Heart left ventricle (tissue), 13 donors: ENCODE data around the gene PRPF19.

Experiments
- POLR2A ChIP-seq, 2 donors: fragments of 450-650 bp; IDR thresholded peaks; one replicate each; pipeline ENCODE4 v1.6.1; 2017; ENCODE audit warnings: antibody characterized with exemption in 2 of 2, mild to moderate bottlenecking in 2 of 2, moderate library complexity in 2 of 2
- TF ChIP-seq, protein P1 (sequence below), 12 donors: fragments of 200-600 bp; sonication (generic) in 4 of 12; IDR thresholded peaks; one replicate each; pipeline versions ENCODE4 v1.5.0 to v1.8.0; 2018 to 2022; ENCODE audit warnings: antibody characterized with exemption in 12 of 12, mild to moderate bottlenecking in 5 of 12
- donor health status: ischemic (EF 13 %, LVEDD 7.1; RV severe dilation, severe dysfunction).
- donor health status: DM: no; HTN: yes; CAD: no.
- donor health status: DM: no; HTN: no; CAD: no.
- donor health status: ischemic (EF 25% LVEDD 6.9; RV normal size, moderate dysfunction).
- donor health status: ischemic (EF 25% LVEDD 5.7; RV mildly dilated, moderate dysfunction).
- donor health status: ischemic (EF 35%, LVEDD 5.7; RV mildly dilated, moderate dysfunction).
- donor health status: nonischemic (EF 11% LVEDD 7.7; RV severe dilation, severe dysfunction).
- donor health status: DM: yes; HTN: yes; CAD: no.
- donor health status: PGD.
- donor health status: ischemic (EF 29% LVEDD 5.4; RV normal size, mild dysfunction).
- donor health status: nonischemic (EF 23%, LVEDD 6.1; RV moderate dilation, normal function).

DNA sequence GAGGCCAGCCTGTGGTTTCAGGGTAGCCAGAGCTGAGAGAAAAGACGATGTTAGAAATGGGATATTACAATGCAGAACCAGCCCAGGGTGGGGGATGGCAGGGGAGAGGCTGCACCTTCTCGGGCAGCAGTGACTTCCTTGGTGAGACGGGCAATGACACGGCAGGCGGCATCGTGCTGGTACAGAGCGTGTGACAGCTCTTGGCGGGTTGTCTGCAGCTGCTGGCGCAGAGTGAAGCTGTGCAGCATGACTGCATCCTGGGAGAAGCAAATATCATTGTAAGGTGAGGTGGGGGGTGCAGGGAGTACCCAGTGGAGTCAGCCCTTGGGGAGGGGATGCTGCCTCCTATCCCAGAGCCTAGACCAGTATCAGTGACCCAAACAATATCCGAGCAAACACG is 3.8 kb downstream of the PRPF19 start:
- TF ChIP-seq, protein P1, sequence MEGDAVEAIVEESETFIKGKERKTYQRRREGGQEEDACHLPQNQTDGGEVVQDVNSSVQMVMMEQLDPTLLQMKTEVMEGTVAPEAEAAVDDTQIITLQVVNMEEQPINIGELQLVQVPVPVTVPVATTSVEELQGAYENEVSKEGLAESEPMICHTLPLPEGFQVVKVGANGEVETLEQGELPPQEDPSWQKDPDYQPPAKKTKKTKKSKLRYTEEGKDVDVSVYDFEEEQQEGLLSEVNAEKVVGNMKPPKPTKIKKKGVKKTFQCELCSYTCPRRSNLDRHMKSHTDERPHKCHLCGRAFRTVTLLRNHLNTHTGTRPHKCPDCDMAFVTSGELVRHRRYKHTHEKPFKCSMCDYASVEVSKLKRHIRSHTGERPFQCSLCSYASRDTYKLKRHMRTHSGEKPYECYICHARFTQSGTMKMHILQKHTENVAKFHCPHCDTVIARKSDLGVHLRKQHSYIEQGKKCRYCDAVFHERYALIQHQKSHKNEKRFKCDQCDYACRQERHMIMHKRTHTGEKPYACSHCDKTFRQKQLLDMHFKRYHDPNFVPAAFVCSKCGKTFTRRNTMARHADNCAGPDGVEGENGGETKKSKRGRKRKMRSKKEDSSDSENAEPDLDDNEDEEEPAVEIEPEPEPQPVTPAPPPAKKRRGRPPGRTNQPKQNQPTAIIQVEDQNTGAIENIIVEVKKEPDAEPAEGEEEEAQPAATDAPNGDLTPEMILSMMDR (IDR thresholded peaks at IDR 0.05) = no peak
- no peak for TF ChIP-seq POLR2A (IDR thresholded peaks at IDR 0.05)
